Endothelial cell (in vitro differentiated cells): ENCODE results near the gene PLA2G5. TPM values are rescaled to one million over a fixed set of nuclear protein-coding genes. Genes with fewer than 3 reads are reported as not detected.

Source experiments
- DNase-seq: peaks from one replicate; pipeline ENCODE4 v3.0.0; 2021; ENCODE audit warnings: low spot score
- H3K27ac Mint-ChIP-seq: one replicate; pipeline ENCODE4 v1.8.0; 2021; ENCODE audit warnings: mixed read lengths, inconsistent platforms; ENCODE audit not compliant: unreplicated experiment
- H3K27me3 Mint-ChIP-seq: one replicate; pipeline ENCODE4 v1.8.0; 2021; ENCODE audit warnings: mild to moderate bottlenecking, moderate library complexity, mixed read lengths, inconsistent platforms; ENCODE audit not compliant: unreplicated experiment
- H3K36me3 Mint-ChIP-seq: one replicate; pipeline ENCODE4 v1.8.0; 2021; ENCODE audit warnings: mild to moderate bottlenecking, low read depth, mixed read lengths, inconsistent platforms; ENCODE audit not compliant: unreplicated experiment
- H3K4me1 Mint-ChIP-seq: one replicate; pipeline ENCODE4 v1.8.0; 2021; ENCODE audit warnings: mild to moderate bottlenecking, mixed read lengths, inconsistent platforms; ENCODE audit not compliant: unreplicated experiment
- H3K4me3 Mint-ChIP-seq: one replicate; pipeline ENCODE4 v1.8.0; 2021; ENCODE audit warnings: mild to moderate bottlenecking, mixed read lengths, inconsistent platforms; ENCODE audit not compliant: unreplicated experiment
- H3K9me3 Mint-ChIP-seq: one replicate; pipeline ENCODE4 v1.8.0; 2021; ENCODE audit warnings: mixed read lengths, inconsistent platforms; ENCODE audit not compliant: unreplicated experiment
- CTCF ChIP-seq: fragments of 200-600 bp; sonication (generic); IDR thresholded peaks from one replicate; pipeline ENCODE4 v1.5.0; 2021; ENCODE audit warnings: antibody characterized with exemption; ENCODE audit not compliant: unreplicated experiment
- total RNA-seq: library from RNA; stranded (reverse); fragmentation: NEBNext Ultra II Directional; extraction: Animal tissue kit (Norgen Biotek cat#: 25700); gene quantifications from one replicate; pipeline ENCODE4 v1.2.1, GENCODE V29; 2021; ENCODE audit not compliant: unreplicated experiment

PLA2G5 gene
- total RNA-seq, 1 donor from 2014 or later = 0.77 TPM

GRCh38 chr1:20093303-20093702, 23.3 kb downstream of the PLA2G5 start:
- Mint-ChIP-seq H3K27ac (no peak overlapping the region), H3K4me1 (no peaks in the 10 kb centered on the region), H3K27me3 (no peaks in the 10 kb centered on the region), H3K9me3 (peaks cover 14% of the 10 kb centered on the region), H3K4me3 (no peak overlapping the region), H3K36me3 (peaks cover 10% of the 10 kb centered on the region)
- DNase-seq = no peak
- TF ChIP-seq CTCF = no peak

GRCh38 chr1:20093940-20094391, 24.0 kb downstream of the PLA2G5 start:
- peaks cover 14% of the 10 kb centered on the region for H3K9me3 Mint-ChIP-seq
- no peak for DNase-seq
- no peak overlapping the region for H3K27ac Mint-ChIP-seq
- H3K4me1 Mint-ChIP-seq = no peaks in the 10 kb centered on the region
- no peak overlapping the region for H3K4me3 Mint-ChIP-seq
- no peak for TF ChIP-seq CTCF
- H3K36me3 Mint-ChIP-seq = peaks cover 10% of the 10 kb centered on the region
- H3K27me3 Mint-ChIP-seq = no peaks in the 10 kb centered on the region

GRCh38 chr1:20095564-20096434, 25.8 kb downstream of the PLA2G5 start:
- Mint-ChIP-seq H3K4me3 (no peak overlapping the region), H3K4me1 (no peaks in the 10 kb centered on the region), H3K36me3 (peaks cover 10% of the 10 kb centered on the region), H3K27me3 (no peaks in the 10 kb centered on the region), H3K27ac (no peak overlapping the region), H3K9me3 (peaks cover 14% of the 10 kb centered on the region)
- no peak for TF ChIP-seq CTCF
- no peak for DNase-seq

- Mint-ChIP-seq H3K4me1 (peaks cover 3% of the 10 kb centered on the region), H3K4me3 (no peak overlapping the region), H3K27me3 (no peaks in the 10 kb centered on the region), H3K9me3 (peaks cover 14% of the 10 kb centered on the region), H3K27ac (no peak overlapping the region), H3K36me3 (peaks cover 10% of the 10 kb centered on the region)
- no peak for TF ChIP-seq CTCF
- DNase-seq = no peak
Observed at GRCh38 chr1:20096840-20097447, 26.9 kb downstream of the PLA2G5 start.

- Mint-ChIP-seq H3K9me3 (peaks cover 8% of the 10 kb centered on the region), H3K36me3 (no peaks in the 10 kb centered on the region), H3K4me1 (peaks cover 3% of the 10 kb centered on the region), H3K27me3 (no peaks in the 10 kb centered on the region), H3K27ac (no peak overlapping the region), H3K4me3 (no peak overlapping the region)
- no peak for TF ChIP-seq CTCF
- no peak for DNase-seq
Observed at GRCh38 chr1:20099533-20099932, 29.5 kb downstream of the PLA2G5 start.
